Peyer's patch (tissue), 4 donors: ENCODE results near the gene SYNJ2BP. TPM values are rescaled to one million over a fixed set of nuclear protein-coding genes. Genes with fewer than 3 reads are reported as not detected.
A peak's percentile ranks its signal among the peaks of the same experiment; 100 is the strongest.

Experiments used
- DNase-seq, 3 donors: peaks; one replicate each; pipeline ENCODE4 v3.0.0-alpha.2; 2017 to 2019
- H3K27ac ChIP-seq, 4 donors: fragments of 200-600 bp; sonication (generic); one replicate each; pipeline ENCODE4 v1.5.1; 2016 to 2019
- H3K27me3 ChIP-seq, 2 donors: fragments of 200-600 bp; sonication (generic); one replicate each; pipeline ENCODE4 v1.5.1; 2019
- H3K36me3 ChIP-seq, 3 donors: fragments of 200-600 bp; sonication (generic); one replicate each; pipeline ENCODE4 v1.5.1; 2016 to 2019
- H3K4me1 ChIP-seq, 4 donors: fragments of 200-600 bp; sonication (generic); one replicate each; pipeline ENCODE4 v1.5.1; 2016 to 2019
- H3K4me3 ChIP-seq, 4 donors: fragments of 200-600 bp; sonication (generic); 1 replicate in 3 of 4; 2 replicates in 1 of 4; pipeline ENCODE4 v1.5.1; 2016 to 2019; ENCODE audit warnings: mild to moderate bottlenecking in 1 of 4
- H3K9me3 ChIP-seq, 4 donors: fragments of 200-600 bp; sonication (generic); one replicate each; pipeline ENCODE4 v1.5.1; 2016 to 2019; ENCODE audit warnings: mild to moderate bottlenecking in 1 of 4
- CTCF ChIP-seq, 6 experiments: fragments of 450-650 bp in 4 of 6; fragments of 200-600 bp in 2 of 6; sonication (generic) in 1 of 6; IDR thresholded peaks; one replicate each; pipeline ENCODE4 v1.5.1; 2017 to 2019; ENCODE audit warnings: antibody characterized with exemption in 6 of 6, mild to moderate bottlenecking in 3 of 6, moderate library complexity in 1 of 6
- POLR2A ChIP-seq, 2 donors: fragments of 450-650 bp; IDR thresholded peaks; one replicate each; pipeline ENCODE4 v1.5.1; 2017; ENCODE audit warnings: antibody characterized with exemption in 2 of 2, mild to moderate bottlenecking in 2 of 2, moderate library complexity in 2 of 2
- total RNA-seq, 4 donors: library from RNA; depleted of rRNA; stranded (reverse); fragments of >200 nt; gene quantifications; one replicate each; pipeline ENCODE4 v1.1.0, GENCODE V29; 2016

The SYNJ2BP gene
- total RNA-seq, 4 donors from 2014 or later = 34.4 to 40.2 (median 38.9) TPM

- Histone ChIP-seq H3K4me3 (no peak overlapping the region), H3K27ac (no peak overlapping the region), H3K36me3 (peaks cover 0 to 6% (median 0%) of the 10 kb centered on the region in 3 donors), H3K9me3 (no peaks in the 10 kb centered on the region), H3K4me1 (peaks cover 0 to 4% (median 0%) of the 10 kb centered on the region in 4 donors), H3K27me3 (no peaks in the 10 kb centered on the region)
- no peak for DNase-seq
- TF ChIP-seq CTCF (IDR thresholded peaks at IDR 0.05) (no peak), POLR2A (IDR thresholded peaks at IDR 0.05) (no peak)
Measured at GRCh38 chr14:70398280-70398679, 18.6 kb downstream of the SYNJ2BP start.

- DNase-seq = no peak
- H3K27me3 ChIP-seq = no peaks in the 10 kb centered on the region
- H3K4me3 ChIP-seq = no peak overlapping the region
- TF ChIP-seq POLR2A (IDR thresholded peaks at IDR 0.05) = no peak
- no peak for TF ChIP-seq CTCF (IDR thresholded peaks at IDR 0.05)
- H3K36me3 ChIP-seq = peaks cover 0 to 6% (median 0%) of the 10 kb centered on the region in 3 donors
- H3K9me3 ChIP-seq = no peaks in the 10 kb centered on the region
- H3K27ac ChIP-seq = no peak overlapping the region
- no peaks in the 10 kb centered on the region for H3K4me1 ChIP-seq
Measured at GRCh38 chr14:70397746-70398145, 19.1 kb downstream of the SYNJ2BP start.

- no peak overlapping the region for H3K4me3 ChIP-seq
- H3K27ac ChIP-seq = no peak overlapping the region
- no peak for TF ChIP-seq POLR2A (IDR thresholded peaks at IDR 0.05)
- TF ChIP-seq CTCF (IDR thresholded peaks at IDR 0.05) = no peak
- peaks cover 0 to 6% (median 0%) of the 10 kb centered on the region in 3 donors for H3K36me3 ChIP-seq
- no peak for DNase-seq
- peaks cover 0 to 12% (median 1%) of the 10 kb centered on the region in 4 donors for H3K4me1 ChIP-seq
- no peaks in the 10 kb centered on the region for H3K9me3 ChIP-seq
- H3K27me3 ChIP-seq = no peaks in the 10 kb centered on the region
Measured at GRCh38 chr14:70394674-70395306, 22.1 kb downstream of the SYNJ2BP start.

GRCh38 chr14:70392676-70393075 is 24.2 kb downstream of the SYNJ2BP start:
- Histone ChIP-seq H3K27ac (peak overlapping the region in 3 of 4 donors; percentile 12 to 66 (median 66)), H3K9me3 (no peaks in the 10 kb centered on the region), H3K36me3 (peaks cover 0 to 19% (median 0%) of the 10 kb centered on the region in 3 donors), H3K4me1 (peaks cover 0 to 12% (median 1%) of the 10 kb centered on the region in 4 donors), H3K4me3 (no peak overlapping the region), H3K27me3 (no peaks in the 10 kb centered on the region)
- TF ChIP-seq POLR2A (IDR thresholded peaks at IDR 0.05) = no peak
- no peak for TF ChIP-seq CTCF (IDR thresholded peaks at IDR 0.05)
- no peak for DNase-seq

- peak in 1 of 6 experiments; percentile 21 for TF ChIP-seq CTCF (IDR thresholded peaks at IDR 0.05)
- TF ChIP-seq POLR2A (IDR thresholded peaks at IDR 0.05) = no peak
- Histone ChIP-seq H3K4me3 (peak overlapping the region in 1 of 4 donors; percentile 1), H3K27ac (peak overlapping the region in 3 of 4 donors; percentile 12 to 66 (median 66)), H3K27me3 (no peaks in the 10 kb centered on the region), H3K4me1 (peaks cover 0 to 12% (median 1%) of the 10 kb centered on the region in 4 donors), H3K9me3 (no peaks in the 10 kb centered on the region), H3K36me3 (peaks cover 0 to 20% (median 0%) of the 10 kb centered on the region in 3 donors)
- DNase-seq = no peak
Measured at GRCh38 chr14:70391493-70392391, 25.1 kb downstream of the SYNJ2BP start.
